Dendritic cell treated with granulocyte-macrophage colony-stimulating factor and Interleukin-4, amounts not matched to agents 40 ng/mL and 50 ng/mL, for 4 days (primary cell): ENCODE measurements around the gene LIPT1.
"Not testable (repeated sequence)": the region's sequence is repeated elsewhere in the genome, so short reads cannot be mapped to it uniquely, and the experiment has no call there.

Experiments
- H3K27ac Mint-ChIP-seq: one replicate; pipeline ENCODE4 v1.8.0; 2022; ENCODE audit warnings: mild to moderate bottlenecking, mixed read lengths
- H3K27me3 Mint-ChIP-seq: one replicate; pipeline ENCODE4 v1.8.0; 2022; ENCODE audit warnings: mild to moderate bottlenecking, mixed read lengths
- H3K36me3 Mint-ChIP-seq: one replicate; pipeline ENCODE4 v1.8.0; 2022; ENCODE audit warnings: low read depth, mixed read lengths
- H3K4me1 Mint-ChIP-seq: one replicate; pipeline ENCODE4 v1.8.0; 2022; ENCODE audit warnings: low read depth, mixed read lengths
- H3K4me3 Mint-ChIP-seq: one replicate; pipeline ENCODE4 v1.8.0; 2022; ENCODE audit warnings: mild to moderate bottlenecking, moderate library complexity, mixed read lengths
- H3K9me3 Mint-ChIP-seq: one replicate; pipeline ENCODE4 v1.8.0; 2022; ENCODE audit warnings: mixed read lengths
- intact Hi-C: fragments of 100-400 bp; cut with micrococcal nuclease; formaldehyde crosslinking; loops from one replicate; pipeline ENCODE4 v1.15.0; 2022

Gene LIPT1

DNA sequence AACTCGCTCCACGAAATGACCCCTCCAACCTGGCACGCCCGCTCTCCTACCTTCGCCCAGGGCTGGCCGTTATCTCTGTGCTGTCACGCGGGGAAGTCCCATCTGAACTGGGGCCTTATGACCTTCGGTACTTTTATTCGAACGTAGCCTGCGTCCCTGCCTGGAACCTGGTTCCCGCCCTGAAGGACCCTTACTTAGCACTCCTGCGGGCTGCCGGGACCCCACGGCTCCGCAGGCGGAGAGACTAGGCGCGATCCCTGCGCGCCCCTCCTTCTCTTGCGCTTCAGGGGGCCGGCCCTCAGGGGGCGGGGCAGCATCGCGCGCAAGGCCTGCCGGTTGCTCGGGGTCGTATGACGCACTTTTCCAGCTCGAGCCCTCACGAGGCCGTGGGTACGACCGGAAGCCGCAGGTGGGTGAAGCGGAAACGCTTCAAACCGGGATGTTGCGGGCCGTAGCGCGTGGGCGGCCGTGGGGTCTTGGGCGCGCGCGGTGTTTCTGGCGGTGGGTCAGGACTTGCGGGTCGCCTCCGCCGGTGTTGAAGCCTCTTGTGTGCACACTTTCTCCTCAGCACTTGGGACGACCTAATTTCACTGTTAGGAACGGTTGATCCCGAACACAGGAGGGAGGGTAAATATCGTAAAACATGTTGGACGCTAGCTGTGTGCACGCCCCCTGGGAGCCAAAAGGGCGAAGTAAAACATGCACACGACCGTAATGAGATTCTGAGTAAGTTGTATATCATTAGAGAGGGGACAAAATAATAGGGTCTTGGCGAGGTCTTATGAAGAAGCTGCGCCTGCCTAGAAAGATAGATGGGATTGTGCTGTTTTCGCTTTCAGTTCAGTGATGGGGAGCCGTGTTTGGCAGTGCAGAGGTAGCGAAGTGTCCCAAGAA is at the start of gene LIPT1, which contains the start of gene TSGA10:
LIPT1 (plus strand) TSS at position 325 of the 894 bp plus-strand sequence. CDS start 6,991 bp downstream, outside the sequence.
TSGA10 (minus strand) TSS at position 300 of the 894 bp plus-strand sequence. CDS start 45,503 bp downstream, outside the sequence.
- Mint-ChIP-seq H3K4me3 (peak within 1 kb of the TSS; percentile 97), H3K27me3 (no peaks in the 10 kb centered on the region), H3K27ac (peak within 1 kb of the TSS; percentile 94), H3K9me3 (no peaks in the 10 kb centered on the region), H3K4me1 (peaks cover 37% of the 10 kb centered on the region), H3K36me3 (peaks cover 47% of the 10 kb centered on the region)
- intact Hi-C loops, result loop anchor here (2.0 to 10.0 kb wide), 3 partner anchors 14 to 50 kb away; partner anchors contain the start of genes C2orf15, MITD1 and MRPL30

- intact Hi-C loops, result loop anchor here (10.0 kb wide), 1 partner anchor 48 kb away; the partner anchor contains the start of genes LIPT1 and TSGA10
- H3K9me3 Mint-ChIP-seq, result no peaks in the 10 kb centered on the region
- H3K36me3 Mint-ChIP-seq, result no peaks in the 10 kb centered on the region
- H3K27me3 Mint-ChIP-seq, result no peaks in the 10 kb centered on the region
- no peak overlapping the region for H3K4me3 Mint-ChIP-seq
- peaks cover 3% of the 10 kb centered on the region for H3K4me1 Mint-ChIP-seq
- H3K27ac Mint-ChIP-seq, result no peak overlapping the region
These were observed 47.9 kb upstream of the LIPT1 start for GRCh38 chr2:99106913-99107312.

- H3K4me1 Mint-ChIP-seq, result no peaks in the 10 kb centered on the region
- intact Hi-C loops, result no loop called here
- H3K9me3 Mint-ChIP-seq, result no peaks in the 10 kb centered on the region
- no peak overlapping the region for H3K27ac Mint-ChIP-seq
- H3K4me3 Mint-ChIP-seq, result no peak overlapping the region
- H3K27me3 Mint-ChIP-seq, result peaks cover 2% of the 10 kb centered on the region
- H3K36me3 Mint-ChIP-seq, result no peaks in the 10 kb centered on the region
These were observed 43.5 kb upstream of the LIPT1 start for GRCh38 chr2:99111236-99111635.

DNA sequence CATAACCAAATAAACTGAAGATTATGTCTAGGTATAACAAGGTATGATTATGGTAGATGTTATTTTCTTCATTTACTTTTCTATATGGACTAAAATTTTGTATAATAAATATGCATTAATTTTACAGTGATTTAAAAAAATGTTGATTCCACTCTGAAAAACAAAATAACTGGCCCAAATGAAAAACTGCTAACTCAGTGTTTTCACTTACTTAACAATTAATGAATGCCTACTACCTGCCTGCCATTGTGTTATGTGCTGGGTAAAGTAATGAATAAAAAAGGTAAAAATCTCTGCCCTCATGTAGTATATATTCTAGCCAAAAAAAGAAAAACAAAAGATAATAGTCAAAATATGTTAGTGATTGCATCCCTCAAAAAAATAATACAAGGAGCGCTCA is 42.8 kb upstream of the LIPT1 start:
- Mint-ChIP-seq H3K4me3 (no peak overlapping the region), H3K27me3 (peaks cover 2% of the 10 kb centered on the region), H3K9me3 (no peaks in the 10 kb centered on the region), H3K36me3 (no peaks in the 10 kb centered on the region), H3K4me1 (no peaks in the 10 kb centered on the region), H3K27ac (no peak overlapping the region)
- intact Hi-C loops, result no loop called here

GRCh38 chr2:99112617-99113016 is 42.1 kb upstream of the LIPT1 start:
- no peak overlapping the region for H3K27ac Mint-ChIP-seq
- H3K4me1 Mint-ChIP-seq, result no peaks in the 10 kb centered on the region
- H3K36me3 Mint-ChIP-seq, result no peaks in the 10 kb centered on the region
- peaks cover 2% of the 10 kb centered on the region for H3K27me3 Mint-ChIP-seq
- no peaks in the 10 kb centered on the region for H3K9me3 Mint-ChIP-seq
- no peak overlapping the region for H3K4me3 Mint-ChIP-seq
- intact Hi-C loops, result no loop called here

DNA sequence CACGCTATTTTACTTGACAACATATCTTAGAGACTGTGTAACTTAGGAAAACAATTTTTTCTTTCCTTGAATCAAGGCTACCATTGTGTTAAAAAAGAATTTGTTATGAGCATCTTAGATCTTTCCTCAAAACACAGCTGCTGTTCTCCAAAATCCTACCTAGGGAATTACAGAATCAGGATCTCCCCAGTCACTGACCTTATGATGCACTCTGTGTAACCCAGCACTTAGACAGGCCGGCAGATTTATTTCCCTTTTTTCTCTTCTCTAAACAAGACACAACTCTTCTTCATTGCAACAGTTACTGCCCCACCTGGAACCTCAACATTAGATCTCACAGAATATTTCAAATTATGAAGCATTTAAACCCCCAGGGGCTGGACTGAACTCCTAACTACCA is 26.8 kb upstream of the LIPT1 start:
- Mint-ChIP-seq H3K4me3 (no peak overlapping the region), H3K27ac (no peak overlapping the region), H3K36me3 (no peaks in the 10 kb centered on the region), H3K4me1 (peaks cover 11% of the 10 kb centered on the region), H3K27me3 (no peaks in the 10 kb centered on the region), H3K9me3 (peaks cover 36% of the 10 kb centered on the region)
- intact Hi-C loops, result no loop called here

- H3K36me3 Mint-ChIP-seq, H3K27me3 Mint-ChIP-seq, intact Hi-C loops, H3K27ac Mint-ChIP-seq, H3K4me3 Mint-ChIP-seq: not testable (repeated sequence)
- Mint-ChIP-seq H3K4me1 (peaks cover 18% of the 10 kb centered on the region), H3K9me3 (peaks cover 42% of the 10 kb centered on the region)
These were observed 19.7 kb upstream of the LIPT1 start for GRCh38 chr2:99135044-99135556.

DNA sequence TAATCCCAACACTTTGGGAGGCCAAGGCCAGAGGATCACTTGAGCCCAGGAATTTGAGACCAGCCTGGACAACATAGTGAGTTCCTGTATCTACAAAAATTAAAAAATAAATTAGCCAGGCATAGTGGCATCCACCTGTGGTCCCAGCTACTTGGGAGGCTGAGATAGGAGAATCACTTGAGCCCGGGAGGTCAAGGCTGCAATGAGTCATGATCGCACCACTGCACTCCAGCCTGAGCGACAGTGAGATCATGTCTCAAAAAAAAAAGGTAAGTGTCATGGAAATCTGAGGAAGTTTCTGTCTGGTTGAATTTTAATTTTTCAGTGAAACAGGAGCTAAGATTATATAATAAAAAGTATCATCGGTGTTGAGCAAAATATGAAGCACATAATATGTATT is 15.8 kb upstream of the LIPT1 start:
- Mint-ChIP-seq H3K36me3 (peaks cover 13% of the 10 kb centered on the region), H3K9me3 (peaks cover 3% of the 10 kb centered on the region), H3K27ac (no peak overlapping the region), H3K4me1 (peaks cover 36% of the 10 kb centered on the region), H3K27me3 (peaks cover 11% of the 10 kb centered on the region), H3K4me3 (no peak overlapping the region)
- intact Hi-C loops, result no loop called here

DNA sequence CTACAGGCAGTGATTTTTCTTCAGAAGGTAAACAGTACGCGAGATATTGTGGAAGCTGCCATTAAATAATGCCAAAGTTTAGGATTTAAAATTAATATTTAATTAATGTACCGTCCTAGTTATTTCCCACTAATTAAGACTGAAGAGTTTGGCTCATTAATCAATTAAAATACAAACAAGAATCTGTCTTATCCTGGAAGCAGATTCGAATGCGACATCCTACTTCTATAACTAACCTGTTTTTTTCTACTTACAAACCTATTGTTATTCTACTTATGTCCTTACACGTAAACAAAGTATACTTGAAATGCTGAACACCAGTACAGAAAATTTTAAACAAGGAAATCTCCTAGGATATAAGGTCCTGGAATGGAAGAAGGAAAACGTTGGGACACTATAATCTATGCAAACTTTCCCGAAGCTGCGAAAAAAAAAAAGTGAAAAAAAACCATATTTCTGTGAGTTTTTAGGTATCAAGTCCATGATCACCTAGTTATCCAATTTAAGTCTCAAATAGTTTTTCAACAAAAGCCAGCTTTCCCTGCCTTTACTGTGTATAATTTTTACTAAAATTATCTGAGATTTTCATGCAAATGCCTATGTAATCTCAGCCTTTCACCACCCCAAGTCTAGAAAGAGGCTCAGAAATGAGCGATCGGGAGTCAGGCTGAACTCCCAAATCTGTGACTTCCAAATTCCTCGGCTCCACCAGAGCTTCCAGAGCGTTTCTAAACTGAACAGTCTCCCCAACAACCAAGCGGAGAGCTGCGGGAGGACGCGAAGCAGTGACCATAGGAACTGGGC is 14.5 kb upstream of the LIPT1 start:
- Mint-ChIP-seq H3K4me3 (peak overlapping the region; percentile 97), H3K27me3 (peaks cover 11% of the 10 kb centered on the region), H3K36me3 (peaks cover 13% of the 10 kb centered on the region), H3K27ac (peak overlapping the region; percentile 88), H3K9me3 (no peaks in the 10 kb centered on the region), H3K4me1 (peaks cover 37% of the 10 kb centered on the region)
- intact Hi-C loops, result loop anchor here (2.0 to 5.0 kb wide), 2 partner anchors 15 to 42 kb away; partner anchors contain the start of genes LIPT1, MITD1, MRPL30 and TSGA10

DNA sequence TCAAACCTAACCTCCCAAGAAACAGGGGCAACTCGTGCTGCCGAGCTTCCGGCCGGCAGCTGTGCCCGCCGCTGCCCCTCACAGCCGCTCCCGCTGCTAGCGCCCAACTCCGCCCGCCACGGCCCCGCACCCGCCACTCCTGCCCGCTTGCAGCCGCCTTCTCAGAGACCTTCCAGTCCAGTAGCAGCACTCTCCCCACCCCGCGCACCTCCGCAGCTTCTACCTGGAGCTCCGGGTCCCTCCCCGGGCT is 14.0 kb upstream of the LIPT1 start:
- Mint-ChIP-seq H3K27me3 (peaks cover 11% of the 10 kb centered on the region), H3K4me3 (peak overlapping the region; percentile 97), H3K4me1 (peaks cover 32% of the 10 kb centered on the region), H3K9me3 (no peaks in the 10 kb centered on the region), H3K36me3 (peaks cover 13% of the 10 kb centered on the region), H3K27ac (peak overlapping the region; percentile 88)
- intact Hi-C loops, result loop anchor here (2.0 to 5.0 kb wide), 2 partner anchors 14 to 42 kb away; partner anchors contain the start of genes LIPT1, MITD1, MRPL30 and TSGA10

DNA sequence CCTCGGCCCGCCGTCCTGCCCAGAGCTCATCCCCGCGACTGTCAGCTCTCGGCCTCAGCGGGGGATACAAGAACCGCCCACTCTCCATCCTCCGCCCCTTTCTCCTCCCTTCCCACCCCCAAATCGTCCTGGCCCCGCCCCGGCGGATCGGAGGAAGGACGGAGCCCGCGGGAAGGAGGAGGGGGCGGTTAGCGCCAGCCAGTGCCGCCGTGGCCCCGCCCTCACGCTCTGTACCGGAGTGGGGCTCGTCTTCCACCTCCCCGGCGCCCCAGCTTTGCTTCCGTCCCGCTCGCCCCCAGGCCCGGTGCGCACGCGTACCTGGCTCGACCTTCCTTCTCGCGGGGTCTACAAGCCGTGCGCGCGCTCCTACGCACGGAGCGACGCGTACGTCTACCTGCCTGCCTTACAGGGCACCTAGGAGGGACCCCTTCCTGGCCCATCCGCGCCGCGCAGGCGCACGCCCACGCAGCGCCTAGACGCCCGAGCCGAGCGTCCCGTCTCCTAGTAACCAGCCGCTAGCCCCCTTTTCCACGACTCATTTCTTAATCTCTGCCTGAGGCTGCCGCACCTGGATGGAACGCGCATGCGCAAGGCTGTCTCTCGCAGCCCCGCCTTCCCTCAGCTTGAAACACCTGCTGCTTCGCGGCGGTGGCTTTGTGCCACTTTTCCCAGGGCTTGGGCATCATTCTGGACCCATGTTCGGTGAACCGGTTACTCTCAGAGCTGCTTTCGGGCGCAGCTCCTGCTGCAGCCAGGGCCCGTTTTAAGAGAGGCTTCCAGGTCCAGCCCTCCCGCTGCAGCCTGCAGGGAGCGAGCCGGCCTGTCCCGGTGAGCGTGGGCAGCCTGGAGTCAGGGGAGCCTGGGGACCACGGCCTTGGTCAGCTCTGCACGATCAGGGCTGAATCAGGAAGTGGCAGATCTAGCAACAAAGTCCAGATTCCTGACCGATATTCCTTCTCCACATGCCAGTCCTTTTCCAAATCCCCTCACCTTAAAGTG is 13.4 kb upstream of the LIPT1 start, which contains the start of gene C2orf15:
C2orf15 (plus strand) TSS at position 598 of the 999 bp plus-strand sequence. CDS start 8,852 bp downstream, outside the sequence.
- Mint-ChIP-seq H3K27ac (peak within 1 kb of the TSS; percentile 88), H3K4me1 (peaks cover 32% of the 10 kb centered on the region), H3K36me3 (peaks cover 13% of the 10 kb centered on the region), H3K9me3 (no peaks in the 10 kb centered on the region), H3K4me3 (peak within 1 kb of the TSS; percentile 97), H3K27me3 (peaks cover 11% of the 10 kb centered on the region)
- intact Hi-C loops, result loop anchor here (2.0 to 5.0 kb wide), 2 partner anchors 13 to 41 kb away; partner anchors contain the start of genes LIPT1, MITD1, MRPL30 and TSGA10

- no peaks in the 10 kb centered on the region for H3K27me3 Mint-ChIP-seq
- peaks cover 13% of the 10 kb centered on the region for H3K36me3 Mint-ChIP-seq
- H3K4me1 Mint-ChIP-seq, result peaks cover 23% of the 10 kb centered on the region
- H3K27ac Mint-ChIP-seq, result no peak overlapping the region
- H3K4me3 Mint-ChIP-seq, result no peak overlapping the region
- H3K9me3 Mint-ChIP-seq, result no peaks in the 10 kb centered on the region
- intact Hi-C loops, result loop anchor here (10.0 kb wide), 1 partner anchor 46 kb away; no protein-coding TSS in a partner anchor
These were observed 4.1 kb upstream of the LIPT1 start for GRCh38 chr2:99150706-99151105.
